HEK293 (cell line): ENCODE measurements around the gene BCAR1.

Experiments used
- CTCF ChIA-PET: fragments of 350-600 bp; formaldehyde crosslinking; extraction: SDS; loops from one replicate; lab custom pipeline; 2021; ENCODE audit warnings: antibody characterized with exemption; lab: Yijun Ruan, JAX
- POLR2A ChIA-PET: fragments of 300-600 bp; formaldehyde crosslinking; extraction: SDS; loops from one replicate; lab custom pipeline; 2020; ENCODE audit warnings: antibody characterized with exemption, inconsistent platforms; lab: Yijun Ruan, JAX
- H3K27ac ChIP-seq: fragments of 200-500 bp; sonication (Bioruptor generic); 2 replicates; pipeline ENCODE4 v1.5.1; 2014; ENCODE audit warnings: low read depth, low read length, control low read depth, inconsistent platforms; ENCODE audit errors: extremely low read depth
- H3K36me3 ChIP-seq, 2 experiments: fragments of 200-500 bp in 1 of 2; sonication (Bioruptor generic) in 1 of 2; 1 replicate in 1 of 2; 2 replicates in 1 of 2; pipeline ENCODE4 v1.5.1; 2014 to 2017; ENCODE audit warnings: inconsistent platforms in 2 of 2, low read length in 2 of 2; ENCODE audit not compliant: control insufficient read depth in 2 of 2, insufficient read depth in 1 of 2
- H3K4me1 ChIP-seq: fragments of 200-500 bp; sonication (Bioruptor generic); 2 replicates; pipeline ENCODE4 v1.5.1; 2014; ENCODE audit warnings: mild to moderate bottlenecking, low read length, inconsistent platforms; ENCODE audit not compliant: control insufficient read depth, insufficient read depth
- H3K4me3 ChIP-seq: 2 replicates; pipeline ENCODE4 v1.5.1; 2011; ENCODE audit warnings: low read depth, mild to moderate bottlenecking, control low read depth, low read length, moderate library complexity
- H3K9me3 ChIP-seq: fragments of 200-500 bp; sonication (Bioruptor generic); 2 replicates; pipeline ENCODE4 v1.5.1; 2014; ENCODE audit warnings: low read depth, low read length, inconsistent platforms; ENCODE audit not compliant: control insufficient read depth, insufficient read depth
- KLF9 ChIP-seq: fragments of 450-650 bp; formaldehyde crosslinking; IDR thresholded peaks from 2 replicates; pipeline ENCODE4 v1.5.1; 2016; ENCODE audit warnings: missing biosample characterization, missing genetic modification characterization, low read depth
- SCRT2 ChIP-seq: fragments of 450-650 bp; formaldehyde crosslinking; IDR thresholded peaks from 2 replicates; pipeline ENCODE4 v1.5.1; 2016; ENCODE audit warnings: missing biosample characterization, missing genetic modification characterization
- SP3 ChIP-seq: fragments of 450-650 bp; formaldehyde crosslinking; IDR thresholded peaks from 2 replicates; pipeline ENCODE4 v1.5.1; 2016; ENCODE audit warnings: missing biosample characterization, missing genetic modification characterization
- ZBTB11 ChIP-seq: fragments of 450-650 bp; formaldehyde crosslinking; conservative IDR thresholded peaks from 2 replicates; pipeline ENCODE4 v1.5.1; 2016; ENCODE audit warnings: low read depth, missing biosample characterization, missing genetic modification characterization
- ZBTB26 ChIP-seq: fragments of 450-650 bp; formaldehyde crosslinking; optimal IDR thresholded peaks from 2 replicates; pipeline ENCODE3; 2016; ENCODE audit warnings: missing biosample characterization, mild to moderate bottlenecking, missing genetic modification characterization
- ZFP41 ChIP-seq: fragments of 450-650 bp; formaldehyde crosslinking; IDR thresholded peaks from 2 replicates; pipeline ENCODE4 v1.5.1; 2016; ENCODE audit warnings: missing biosample characterization, missing genetic modification characterization, borderline replicate concordance
- ZNF112 ChIP-seq: fragments of 450-650 bp; formaldehyde crosslinking; IDR thresholded peaks from 2 replicates; pipeline ENCODE4 v1.5.0; 2017; ENCODE audit warnings: missing biosample characterization, missing genetic modification characterization
- ZNF114 ChIP-seq: fragments of 450-650 bp; formaldehyde crosslinking; IDR thresholded peaks from 2 replicates; pipeline ENCODE4 v1.5.0; 2017; ENCODE audit warnings: missing biosample characterization, missing genetic modification characterization
- ZNF132 ChIP-seq: fragments of 450-650 bp; formaldehyde crosslinking; IDR thresholded peaks from 2 replicates; pipeline ENCODE4 v1.5.1; 2017; ENCODE audit warnings: missing biosample characterization, missing genetic modification characterization, borderline replicate concordance
- ZNF169 ChIP-seq: fragments of 450-650 bp; formaldehyde crosslinking; IDR thresholded peaks from 2 replicates; pipeline ENCODE4 v1.5.1; 2016; ENCODE audit warnings: missing biosample characterization, missing genetic modification characterization
- ZNF175 ChIP-seq: fragments of 450-650 bp; formaldehyde crosslinking; IDR thresholded peaks from 2 replicates; pipeline ENCODE4 v1.5.1; 2016; ENCODE audit warnings: missing biosample characterization, missing genetic modification characterization
- ZNF184 ChIP-seq: fragments of 450-650 bp; IDR thresholded peaks from 2 replicates; pipeline ENCODE4 v1.5.1; 2018; ENCODE audit warnings: missing biosample characterization, mild to moderate bottlenecking, missing genetic modification characterization
- ZNF248 ChIP-seq: fragments of 450-650 bp; formaldehyde crosslinking; IDR thresholded peaks from 2 replicates; pipeline ENCODE4 v1.5.1; 2017; ENCODE audit warnings: missing biosample characterization, missing genetic modification characterization
- ZNF280D ChIP-seq: fragments of 450-650 bp; formaldehyde crosslinking; IDR thresholded peaks from 2 replicates; pipeline ENCODE4 v1.5.1; 2016; ENCODE audit warnings: missing biosample characterization, missing genetic modification characterization
- ZNF350 ChIP-seq: fragments of 450-650 bp; formaldehyde crosslinking; IDR thresholded peaks from 2 replicates; pipeline ENCODE4 v1.5.0; 2017; ENCODE audit warnings: missing biosample characterization, mild to moderate bottlenecking, missing genetic modification characterization
- ZNF366 ChIP-seq: fragments of 450-650 bp; formaldehyde crosslinking; conservative IDR thresholded peaks from 2 replicates; pipeline ENCODE4 v1.5.1; 2016; ENCODE audit warnings: missing biosample characterization, missing genetic modification characterization
- ZNF394 ChIP-seq: fragments of 450-650 bp; formaldehyde crosslinking; IDR thresholded peaks from 2 replicates; pipeline ENCODE4 v1.5.1; 2016; ENCODE audit warnings: missing biosample characterization, missing genetic modification characterization, mild to moderate bottlenecking, moderate library complexity, borderline replicate concordance
- ZNF426 ChIP-seq: fragments of 450-650 bp; formaldehyde crosslinking; IDR thresholded peaks from 2 replicates; pipeline ENCODE4 v1.5.1; 2017; ENCODE audit warnings: missing biosample characterization, missing genetic modification characterization, mild to moderate bottlenecking, inconsistent platforms, moderate library complexity
- ZNF544 ChIP-seq: fragments of 450-650 bp; formaldehyde crosslinking; IDR thresholded peaks from 2 replicates; pipeline ENCODE4 v1.5.0; 2017; ENCODE audit warnings: missing biosample characterization, missing genetic modification characterization
- ZNF645 ChIP-seq: fragments of 450-650 bp; formaldehyde crosslinking; IDR thresholded peaks from 2 replicates; pipeline ENCODE4; 2016; ENCODE audit warnings: missing biosample characterization, missing genetic modification characterization
- ZNF791 ChIP-seq: fragments of 450-650 bp; formaldehyde crosslinking; IDR thresholded peaks from 2 replicates; pipeline ENCODE4 v1.5.1; 2016; ENCODE audit warnings: missing biosample characterization, missing genetic modification characterization
- ZXDB ChIP-seq: fragments of 450-650 bp; formaldehyde crosslinking; IDR thresholded peaks from 2 replicates; pipeline ENCODE4 v1.5.1; 2016; ENCODE audit warnings: missing biosample characterization, missing genetic modification characterization

BCAR1 gene

GRCh38 chr16:75195811-75196790 is 55.3 kb downstream of the BCAR1 start:
- H3K36me3 ChIP-seq, result no peaks in the 10 kb centered on the region
- no peaks in the 10 kb centered on the region for H3K9me3 ChIP-seq
- POLR2A ChIA-PET, result interaction anchor here (0.7 kb wide), 1 partner anchor 307 kb away, joined by 3 read pairs; no protein-coding TSS in a partner anchor
- CTCF ChIA-PET, result interaction anchor here (0.5 to 1.8 kb wide), 5 partner anchors 19 to 341 kb away, joined by 3 to 4 read pairs (median 4); no protein-coding TSS in a partner anchor
- TF ChIP-seq ZBTB11, result no peak
- no peak for TF ChIP-seq ZNF366 (tag by site-specific recombination)
- TF ChIP-seq SP3, result no peak
- TF ChIP-seq ZNF544, result no peak
- TF ChIP-seq ZNF394 (tag by site-specific recombination), result no peak
- no peak for TF ChIP-seq SCRT2 (tag by site-specific recombination)
- TF ChIP-seq KLF9, result no peak
- TF ChIP-seq ZBTB26 (tag by site-specific recombination), result no peak
- no peak overlapping the region for H3K27ac ChIP-seq
- H3K4me1 ChIP-seq, result no peaks in the 10 kb centered on the region
- no peak overlapping the region for H3K4me3 ChIP-seq

GRCh38 chr16:75193730-75194444 is 57.5 kb downstream of the BCAR1 start:
- H3K4me1 ChIP-seq, result no peaks in the 10 kb centered on the region
- TF ChIP-seq ZNF426 (tag by site-specific recombination), result no peak
- no peak for TF ChIP-seq ZNF248 (tag by site-specific recombination)
- TF ChIP-seq ZNF645 (tag by site-specific recombination), result no peak
- TF ChIP-seq ZNF114 (tag by site-specific recombination), result no peak
- no peak for TF ChIP-seq ZNF112 (tag by site-specific recombination)
- TF ChIP-seq ZNF175 (tag by site-specific recombination), result no peak
- no peak for TF ChIP-seq ZNF169
- no peak for TF ChIP-seq ZNF350
- TF ChIP-seq ZNF791 (tag by site-specific recombination), result no peak
- TF ChIP-seq ZNF280D (tag by site-specific recombination), result no peak
- no peak for TF ChIP-seq ZXDB (tag by site-specific recombination)
- no peak for TF ChIP-seq ZNF184 (tag by site-specific recombination)
- TF ChIP-seq ZFP41 (tag by site-specific recombination), result no peak
- no peak for TF ChIP-seq ZNF132 (tag by site-specific recombination)
- ChIA-PET CTCF (no interaction called here), POLR2A (no interaction called here)
- no peaks in the 10 kb centered on the region for H3K9me3 ChIP-seq
- H3K27ac ChIP-seq, result no peak overlapping the region
- no peak overlapping the region for H3K4me3 ChIP-seq
- no peaks in the 10 kb centered on the region for H3K36me3 ChIP-seq
